Neural progenitor cell (in vitro differentiated cells): Measurements from ENCODE around the gene TRRAP. TPM values are rescaled to one million over a fixed set of nuclear protein-coding genes. Genes with fewer than 3 reads are reported as not detected.

Source experiments
- DNase-seq: peaks from one replicate; pipeline ENCODE4 v3.0.0-alpha.2; 2016; ENCODE audit warnings: low spot score
- H2AFZ ChIP-seq: fragments of 200-600 bp; sonication (generic); replicated peaks from 2 replicates; pipeline ENCODE4 v1.6.1; 2016; ENCODE audit warnings: antibody characterized with exemption
- H3F3A ChIP-seq: fragments of 200-600 bp; sonication (generic); 2 replicates; pipeline ENCODE4 v1.6.1; 2016; ENCODE audit warnings: antibody characterized with exemption, low read depth
- H3K27ac ChIP-seq: fragments of 200-600 bp; sonication (generic); 2 replicates; pipeline ENCODE4 v1.5.1; 2016; ENCODE audit warnings: mild to moderate bottlenecking
- H3K27me3 ChIP-seq: fragments of 200-600 bp; sonication (generic); 2 replicates; pipeline ENCODE4 v1.6.1; 2016; ENCODE audit warnings: mild to moderate bottlenecking, moderate library complexity
- H3K36me3 ChIP-seq: fragments of 200-600 bp; sonication (generic); 2 replicates; pipeline ENCODE4 v1.5.1; 2016
- H3K4me1 ChIP-seq: fragments of 200-600 bp; sonication (generic); 2 replicates; pipeline ENCODE4 v1.6.1; 2016; ENCODE audit warnings: mixed run types
- H3K4me2 ChIP-seq: fragments of 200-600 bp; sonication (generic); 2 replicates; pipeline ENCODE4 v1.6.1; 2016
- H3K4me3 ChIP-seq: fragments of 200-600 bp; sonication (generic); 2 replicates; pipeline ENCODE4 v1.5.1; 2016
- H3K79me2 ChIP-seq: fragments of 200-600 bp; sonication (generic); 2 replicates; pipeline ENCODE4 v1.6.1; 2016; ENCODE audit warnings: low read depth
- H3K9ac ChIP-seq: fragments of 200-600 bp; sonication (generic); 2 replicates; pipeline ENCODE4 v1.6.1; 2016
- H3K9me3 ChIP-seq: fragments of 200-600 bp; sonication (generic); 2 replicates; pipeline ENCODE4 v1.5.1; 2016; ENCODE audit warnings: low read depth
- H4K20me1 ChIP-seq: fragments of 200-600 bp; sonication (generic); 2 replicates; pipeline ENCODE4 v1.6.1; 2016; ENCODE audit warnings: low read depth
- H3K27ac Mint-ChIP-seq: 3 replicates; pipeline ENCODE4 v1.8.0; 2021; ENCODE audit warnings: mixed read lengths
- H3K27me3 Mint-ChIP-seq: 2 replicates; pipeline ENCODE4 v1.8.0; 2022; ENCODE audit warnings: low read depth, mild to moderate bottlenecking, inconsistent platforms, moderate library complexity, mixed read lengths; ENCODE audit not compliant: insufficient read depth
- H3K36me3 Mint-ChIP-seq: 3 replicates; pipeline ENCODE4 v1.8.0; 2021; ENCODE audit warnings: mixed read lengths
- H3K4me1 Mint-ChIP-seq: 3 replicates; pipeline ENCODE4 v1.8.0; 2021; ENCODE audit warnings: mixed read lengths
- H3K4me3 Mint-ChIP-seq: 3 replicates; pipeline ENCODE4 v1.8.0; 2021; ENCODE audit warnings: mild to moderate bottlenecking, moderate library complexity, mixed read lengths
- H3K9me3 Mint-ChIP-seq: 3 replicates; pipeline ENCODE4 v1.8.0; 2020; ENCODE audit warnings: mixed read lengths
- EZH2 ChIP-seq: fragments of 200-600 bp; sonication (generic); IDR thresholded peaks from 2 replicates; pipeline ENCODE4 v1.6.1; 2017; ENCODE audit warnings: antibody characterized with exemption, mild to moderate bottlenecking, moderate library complexity
- EZH2phosphoT487 ChIP-seq: fragments of 200-600 bp; sonication (generic); IDR thresholded peaks from 2 replicates; pipeline ENCODE4 v1.6.1; 2017; ENCODE audit warnings: antibody characterized with exemption
- total RNA-seq: library from RNA; depleted of rRNA; stranded (reverse); fragments of >200 nt; gene quantifications from 2 replicates; pipeline ENCODE4 v1.2.3, GENCODE V29; 2015; ENCODE audit warnings: low replicate concordance
- TF ChIP-seq, protein P1 (sequence below): fragments of 200-600 bp; sonication (generic); IDR thresholded peaks from 2 replicates; pipeline ENCODE4 v1.5.1; 2017; ENCODE audit warnings: antibody characterized with exemption, mild to moderate bottlenecking

Gene TRRAP
- total RNA-seq, 1 donor from 2014 or later, result 19.9 TPM

DNA sequence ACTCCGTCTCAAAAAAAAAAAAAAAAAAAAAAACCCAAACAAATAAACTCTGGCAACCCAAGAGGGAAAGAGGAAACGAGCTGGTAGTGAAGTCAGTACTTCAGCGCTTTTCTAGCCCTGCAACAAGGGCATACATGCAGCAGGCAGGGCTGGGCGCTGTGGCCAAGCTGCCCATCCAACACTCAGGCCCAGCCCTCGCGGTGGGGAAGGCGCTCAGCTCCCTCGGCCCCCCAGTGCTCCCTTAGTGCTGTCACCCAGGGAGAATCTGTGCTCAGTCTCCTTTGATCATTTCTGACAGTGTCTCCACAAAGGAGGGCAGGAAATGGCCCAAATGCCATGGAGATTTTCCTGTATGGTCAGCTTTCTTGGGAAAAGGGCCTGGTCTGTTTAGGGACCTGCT, 168.4 kb downstream of the TRRAP start:
- Histone ChIP-seq H3K9me3 (no peaks in the 10 kb centered on the region), H3K36me3 (peaks cover 5% of the 10 kb centered on the region), H3F3A (peaks cover under 1% of the 10 kb centered on the region), H2AFZ (no peak overlapping the region), H3K79me2 (no peaks in the 10 kb centered on the region), H3K27ac (no peak overlapping the region), H3K4me1 (no peaks in the 10 kb centered on the region), H3K4me3 (no peak overlapping the region), H3K4me2 (no peak overlapping the region), H3K9ac (no peak overlapping the region), H3K27me3 (no peaks in the 10 kb centered on the region), H4K20me1 (no peaks in the 10 kb centered on the region)
- Mint-ChIP-seq H3K9me3 (no peaks in the 10 kb centered on the region), H3K4me1 (no peaks in the 10 kb centered on the region), H3K27me3 (peaks cover 2% of the 10 kb centered on the region), H3K36me3 (peaks cover 37% of the 10 kb centered on the region), H3K27ac (no peak overlapping the region), H3K4me3 (no peak overlapping the region)
- DNase-seq, result no peak
- TF ChIP-seq EZH2phosphoT487 (no peak), EZH2 (no peak)
- TF ChIP-seq, protein P1, sequence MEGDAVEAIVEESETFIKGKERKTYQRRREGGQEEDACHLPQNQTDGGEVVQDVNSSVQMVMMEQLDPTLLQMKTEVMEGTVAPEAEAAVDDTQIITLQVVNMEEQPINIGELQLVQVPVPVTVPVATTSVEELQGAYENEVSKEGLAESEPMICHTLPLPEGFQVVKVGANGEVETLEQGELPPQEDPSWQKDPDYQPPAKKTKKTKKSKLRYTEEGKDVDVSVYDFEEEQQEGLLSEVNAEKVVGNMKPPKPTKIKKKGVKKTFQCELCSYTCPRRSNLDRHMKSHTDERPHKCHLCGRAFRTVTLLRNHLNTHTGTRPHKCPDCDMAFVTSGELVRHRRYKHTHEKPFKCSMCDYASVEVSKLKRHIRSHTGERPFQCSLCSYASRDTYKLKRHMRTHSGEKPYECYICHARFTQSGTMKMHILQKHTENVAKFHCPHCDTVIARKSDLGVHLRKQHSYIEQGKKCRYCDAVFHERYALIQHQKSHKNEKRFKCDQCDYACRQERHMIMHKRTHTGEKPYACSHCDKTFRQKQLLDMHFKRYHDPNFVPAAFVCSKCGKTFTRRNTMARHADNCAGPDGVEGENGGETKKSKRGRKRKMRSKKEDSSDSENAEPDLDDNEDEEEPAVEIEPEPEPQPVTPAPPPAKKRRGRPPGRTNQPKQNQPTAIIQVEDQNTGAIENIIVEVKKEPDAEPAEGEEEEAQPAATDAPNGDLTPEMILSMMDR, result no peak

DNA sequence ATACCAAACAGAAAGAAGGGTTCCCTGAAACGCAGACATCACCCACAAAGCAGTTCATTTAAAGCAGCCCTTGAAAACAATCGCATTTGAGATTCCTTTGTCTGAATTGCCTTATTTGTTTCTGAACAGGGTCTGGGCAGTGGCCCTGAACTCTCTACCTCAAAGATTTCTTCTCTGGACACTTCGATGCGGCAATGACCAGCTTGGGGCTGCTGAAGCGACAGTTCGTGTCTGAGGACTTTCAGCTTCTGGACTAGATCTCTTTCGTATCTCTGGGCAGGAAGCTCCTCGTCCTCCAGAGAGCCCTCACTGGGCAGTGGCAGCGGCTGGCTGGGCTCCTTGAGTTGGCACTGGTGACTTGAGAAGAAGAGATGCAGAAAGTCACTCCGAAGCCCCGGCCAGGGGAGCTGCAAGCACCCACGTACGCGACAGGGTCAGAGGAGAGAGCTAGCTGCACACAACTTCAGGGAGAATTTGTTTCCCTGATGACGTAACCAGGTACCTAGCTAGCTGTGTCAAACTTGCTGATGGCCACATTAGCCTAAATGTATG, 169.3 kb downstream of the TRRAP start:
- no peak for TF ChIP-seq EZH2phosphoT487
- TF ChIP-seq, protein P1, result no peak
- no peak for TF ChIP-seq EZH2
- Histone ChIP-seq H3K79me2 (no peaks in the 10 kb centered on the region), H3K4me3 (no peak overlapping the region), H3K9ac (no peak overlapping the region), H3K4me2 (no peak overlapping the region), H4K20me1 (no peaks in the 10 kb centered on the region), H3K36me3 (peaks cover 5% of the 10 kb centered on the region), H3K27ac (no peak overlapping the region), H2AFZ (no peak overlapping the region), H3K4me1 (no peaks in the 10 kb centered on the region), H3F3A (no peaks in the 10 kb centered on the region), H3K9me3 (no peaks in the 10 kb centered on the region), H3K27me3 (no peaks in the 10 kb centered on the region)
- Mint-ChIP-seq H3K9me3 (no peaks in the 10 kb centered on the region), H3K36me3 (peaks cover 37% of the 10 kb centered on the region), H3K4me1 (no peaks in the 10 kb centered on the region), H3K4me3 (no peak overlapping the region), H3K27ac (no peak overlapping the region), H3K27me3 (peaks cover 2% of the 10 kb centered on the region)
- no peak for DNase-seq

DNA sequence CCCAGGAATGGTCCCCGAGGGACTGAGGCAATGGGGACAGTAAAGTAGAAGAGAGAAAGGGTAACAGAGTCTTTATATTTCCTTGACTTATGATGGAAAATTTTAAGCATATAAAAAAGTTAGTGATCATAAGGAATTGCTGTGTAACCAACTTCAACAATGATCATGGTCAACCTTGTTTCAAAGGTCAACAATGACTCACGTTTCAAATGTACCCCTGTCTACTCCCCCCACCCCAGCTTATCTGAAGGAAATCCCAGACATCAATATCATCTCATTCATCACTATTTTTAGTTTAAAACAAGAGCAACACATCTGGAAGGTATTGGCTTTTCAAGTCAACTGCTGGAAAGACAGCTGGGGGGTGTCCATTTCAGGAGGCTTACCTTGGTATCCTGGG, 172.6 kb downstream of the TRRAP start:
- H3K4me1 ChIP-seq, result no peaks in the 10 kb centered on the region
- Mint-ChIP-seq H3K36me3 (peaks cover 25% of the 10 kb centered on the region), H3K9me3 (no peaks in the 10 kb centered on the region), H3K27ac (no peak overlapping the region), H3K4me1 (no peaks in the 10 kb centered on the region), H3K4me3 (no peak overlapping the region), H3K27me3 (peaks cover 2% of the 10 kb centered on the region)
- no peak overlapping the region for H3K27ac ChIP-seq
- no peak overlapping the region for H3K4me3 ChIP-seq
- H3K9me3 ChIP-seq, result no peaks in the 10 kb centered on the region
- DNase-seq, result no peak
- no peaks in the 10 kb centered on the region for H4K20me1 ChIP-seq
- H3K36me3 ChIP-seq, result peaks cover 5% of the 10 kb centered on the region
- no peak overlapping the region for H3K9ac ChIP-seq
- H3K27me3 ChIP-seq, result no peaks in the 10 kb centered on the region
- H3K79me2 ChIP-seq, result no peaks in the 10 kb centered on the region
- TF ChIP-seq, protein P1, result no peak
- TF ChIP-seq EZH2 (no peak), EZH2phosphoT487 (no peak)
- no peaks in the 10 kb centered on the region for H3F3A ChIP-seq
- no peak overlapping the region for H2AFZ ChIP-seq
- H3K4me2 ChIP-seq, result no peak overlapping the region
